EH (cell line): ENCODE measurements around the gene TMEM72.
A peak's percentile ranks its signal among the peaks of the same experiment; 100 is the strongest.

Experiments
- DNase-seq: peaks from one replicate; pipeline ENCODE4 v3.0.0-alpha.2; 2015; ENCODE audit warnings: low read depth

TMEM72 gene

DNA sequence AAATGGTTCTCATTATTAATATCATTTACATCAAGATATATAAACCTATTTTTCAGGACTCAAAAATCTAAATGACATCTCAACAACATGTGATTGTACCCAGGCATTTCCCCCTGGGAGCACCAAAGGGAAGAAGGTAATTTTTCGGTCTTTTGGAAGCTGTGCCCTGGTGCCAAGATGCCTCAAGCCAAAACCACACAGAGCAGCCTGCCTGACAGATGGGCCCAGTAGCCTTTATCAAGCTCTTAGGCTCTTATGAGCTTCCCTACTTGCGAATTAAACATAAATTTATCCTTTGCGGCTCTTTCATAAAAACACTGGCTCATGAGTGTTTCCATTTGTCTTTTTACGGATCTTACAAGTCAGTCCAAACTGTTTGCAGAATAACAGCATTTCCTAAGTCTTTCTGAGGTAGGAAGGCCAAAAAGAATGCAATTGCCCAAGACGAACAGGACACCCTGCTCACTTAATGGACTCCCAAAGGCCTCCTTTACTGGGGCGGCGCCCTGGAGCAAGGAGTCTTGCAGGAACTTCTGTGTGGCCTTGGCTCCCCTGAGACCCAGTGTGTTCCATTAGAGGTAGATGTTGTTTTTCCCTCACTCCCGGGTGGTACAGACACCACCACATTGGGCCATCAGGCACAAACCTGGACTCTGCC is 44.4 kb downstream of the TMEM72 start:
- no peak for DNase-seq

DNA sequence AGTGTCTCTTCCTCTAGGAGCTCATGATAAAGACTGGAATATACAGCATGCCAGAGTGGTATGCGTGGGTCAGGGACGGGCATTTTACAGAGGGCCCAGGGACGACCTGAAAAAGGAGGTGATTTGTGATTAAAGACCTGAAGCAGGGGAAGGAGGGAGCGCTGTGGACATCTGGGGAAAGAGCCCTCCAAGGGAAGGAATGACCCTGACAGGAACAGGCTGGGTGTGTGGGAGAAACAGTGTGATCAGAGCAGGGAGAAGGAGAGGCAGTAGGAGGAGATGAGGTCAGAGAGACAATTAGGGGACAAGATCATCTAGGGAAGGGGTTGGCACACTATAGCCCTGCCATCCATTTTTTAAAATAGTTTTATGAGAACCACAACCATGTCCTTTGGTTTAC is 45.1 kb downstream of the TMEM72 start:
- DNase-seq, result no peak

DNA sequence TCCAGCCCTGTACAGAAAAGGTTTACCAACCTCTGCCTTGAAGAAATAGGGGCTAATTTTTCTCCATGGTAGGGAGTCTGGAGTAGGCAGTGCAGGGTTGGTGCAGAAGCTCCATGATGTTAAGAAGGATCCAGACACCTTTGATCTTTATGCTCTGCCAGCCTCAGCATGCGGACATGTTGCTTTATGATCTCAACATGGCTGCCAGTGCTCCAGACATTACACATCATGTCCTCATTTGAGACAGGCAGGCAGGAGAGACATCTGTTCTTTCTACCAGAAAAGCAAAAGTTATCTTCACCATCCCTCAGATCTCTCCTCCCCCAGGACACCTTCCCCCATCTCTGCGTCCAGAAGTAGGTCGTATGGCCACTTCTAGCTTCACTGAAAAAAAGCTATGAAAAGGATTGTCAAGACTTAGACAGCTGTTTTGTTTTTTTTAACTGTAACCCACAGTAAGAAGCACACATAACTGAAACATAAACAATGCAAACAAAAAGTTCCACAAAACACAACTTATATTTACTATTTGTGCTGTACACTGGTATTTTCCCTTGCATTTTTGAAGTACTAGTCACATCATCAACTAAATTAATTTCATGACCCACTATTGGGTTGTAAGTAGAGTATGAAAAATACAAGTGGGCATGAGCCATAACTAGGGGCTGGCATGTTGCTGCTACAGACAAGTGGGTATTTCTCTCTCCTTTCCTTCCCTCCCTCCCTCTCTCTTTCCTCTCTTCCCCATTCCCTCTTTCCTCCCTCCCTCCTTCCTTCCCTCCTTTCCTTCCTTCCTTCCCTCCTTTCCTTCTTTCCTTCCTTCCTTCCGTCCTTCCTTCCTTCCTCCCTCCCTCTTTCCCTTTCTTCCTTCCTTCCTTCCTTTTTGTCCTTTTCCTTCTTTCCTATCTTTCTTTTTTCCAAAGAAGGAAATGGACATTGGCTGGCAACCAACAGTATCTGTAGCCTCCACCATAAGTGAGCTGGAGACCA is 45.9 kb downstream of the TMEM72 start:
- no peak for DNase-seq

DNA sequence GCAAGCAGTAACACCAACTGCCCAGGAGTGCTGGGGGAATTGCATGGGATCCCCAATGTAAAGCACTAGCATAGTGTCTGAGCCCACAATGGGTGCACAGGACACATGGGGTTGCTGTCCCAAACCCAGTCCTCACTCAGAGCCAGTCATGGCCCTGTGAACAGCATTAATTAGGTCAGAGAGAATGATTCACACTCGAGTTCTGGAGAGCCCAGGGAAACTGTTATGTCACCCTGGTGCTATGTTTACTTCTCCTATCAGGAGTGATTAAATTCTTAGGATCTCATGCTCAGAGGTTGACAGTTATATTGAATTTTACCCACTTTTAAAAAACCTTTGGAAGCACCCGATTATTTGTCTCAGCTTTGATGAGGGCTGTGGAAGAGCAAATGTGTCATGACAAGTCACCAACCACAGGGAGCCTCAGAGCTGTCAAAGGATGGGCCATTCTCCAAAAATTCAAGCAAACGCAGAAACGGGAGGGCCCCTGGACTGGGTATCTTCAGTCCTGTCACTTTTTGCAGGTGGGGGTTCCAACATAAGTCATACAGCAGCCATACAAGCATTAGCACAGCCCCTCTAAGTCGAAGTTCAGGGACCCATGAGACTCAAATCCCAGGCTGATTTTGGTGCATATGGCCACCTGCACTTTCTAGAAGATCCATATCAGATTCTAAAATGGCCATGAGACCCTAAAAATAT is 47.2 kb downstream of the TMEM72 start:
- DNase-seq, result peak; percentile 77

DNA sequence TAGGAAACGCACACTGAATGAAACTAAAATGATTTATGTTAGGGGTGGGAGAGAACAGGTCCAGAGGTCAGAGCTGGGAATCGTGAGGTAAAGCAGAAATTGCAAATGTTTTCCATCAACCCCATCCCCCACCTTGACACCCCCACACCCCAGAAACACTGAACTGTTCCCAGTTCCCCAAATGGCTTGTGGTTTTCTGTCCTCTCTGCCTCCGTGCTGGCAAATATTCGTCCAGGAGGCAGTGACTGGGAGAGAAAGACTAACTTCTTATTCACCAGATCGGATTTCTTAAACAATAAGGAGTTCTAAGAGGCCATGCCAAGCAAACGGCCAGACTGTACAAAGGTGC is 47.7 kb downstream of the TMEM72 start:
- DNase-seq, result no peak

DNA sequence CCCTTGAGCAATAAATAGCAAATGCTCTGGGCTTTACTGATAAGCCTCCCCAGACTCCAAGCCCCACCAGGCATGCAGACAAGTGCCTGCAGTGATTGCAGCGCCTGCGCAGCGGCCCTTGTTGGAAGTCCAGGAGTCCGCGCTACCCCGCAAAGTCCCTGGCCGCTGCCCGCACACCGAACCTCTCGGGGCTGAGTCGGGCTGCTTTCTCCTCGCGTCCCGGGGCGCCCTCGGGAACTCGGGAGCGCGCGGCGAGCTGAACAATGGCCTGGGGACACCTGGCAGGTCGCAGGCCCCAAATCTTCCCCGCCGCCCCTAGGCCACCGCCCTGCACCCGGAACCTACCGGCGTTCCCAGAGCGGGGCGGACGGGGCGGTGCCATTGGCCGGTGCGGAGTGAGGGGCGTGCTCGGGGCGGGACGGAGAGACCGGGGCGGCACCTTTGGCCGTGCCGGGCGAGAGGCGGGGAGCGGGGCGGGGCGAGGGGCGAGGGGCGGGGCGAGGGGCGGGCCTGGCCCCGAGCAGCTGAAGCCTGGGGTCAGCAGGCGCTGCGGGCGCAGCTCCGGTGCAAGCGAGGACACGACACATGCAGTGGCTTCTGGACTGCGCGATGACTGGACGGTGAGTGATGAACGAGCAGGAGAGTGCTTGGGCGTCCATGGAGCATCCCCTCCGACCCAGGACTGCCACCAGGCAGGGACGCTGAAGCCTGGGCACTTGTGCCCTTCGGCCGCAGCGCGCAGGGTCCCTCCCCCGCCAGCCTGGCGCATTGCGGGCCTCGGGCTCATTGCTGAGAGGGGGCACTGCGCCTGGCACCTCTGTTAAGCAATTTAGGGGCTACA is 48.3 kb downstream of the TMEM72 start, which contains the start of gene RASSF4:
Gene RASSF4 (plus strand): TSS at position 556 of the 841 bp plus-strand sequence. CDS start 10,401 bp downstream, outside the sequence.
- peak; percentile 87 for DNase-seq

DNA sequence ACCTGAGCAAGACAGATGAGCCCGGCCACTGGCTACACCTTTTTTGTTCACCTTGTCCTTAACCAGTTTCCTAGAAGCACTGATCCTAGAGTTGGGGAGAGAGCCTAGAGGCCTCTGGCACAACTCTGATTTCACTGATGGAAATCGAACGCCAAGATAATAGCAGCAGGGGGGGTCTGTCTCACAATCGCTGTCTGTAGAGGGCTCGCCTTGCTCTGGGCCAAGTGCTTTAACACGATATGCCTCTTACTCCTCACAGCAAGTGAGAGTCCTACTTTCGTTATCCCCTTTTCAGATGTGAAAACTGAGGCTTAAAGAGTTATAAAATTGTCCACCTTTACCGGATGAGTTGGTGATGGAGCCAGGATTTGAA is 48.9 kb downstream of the TMEM72 start:
- DNase-seq, result no peak

DNA sequence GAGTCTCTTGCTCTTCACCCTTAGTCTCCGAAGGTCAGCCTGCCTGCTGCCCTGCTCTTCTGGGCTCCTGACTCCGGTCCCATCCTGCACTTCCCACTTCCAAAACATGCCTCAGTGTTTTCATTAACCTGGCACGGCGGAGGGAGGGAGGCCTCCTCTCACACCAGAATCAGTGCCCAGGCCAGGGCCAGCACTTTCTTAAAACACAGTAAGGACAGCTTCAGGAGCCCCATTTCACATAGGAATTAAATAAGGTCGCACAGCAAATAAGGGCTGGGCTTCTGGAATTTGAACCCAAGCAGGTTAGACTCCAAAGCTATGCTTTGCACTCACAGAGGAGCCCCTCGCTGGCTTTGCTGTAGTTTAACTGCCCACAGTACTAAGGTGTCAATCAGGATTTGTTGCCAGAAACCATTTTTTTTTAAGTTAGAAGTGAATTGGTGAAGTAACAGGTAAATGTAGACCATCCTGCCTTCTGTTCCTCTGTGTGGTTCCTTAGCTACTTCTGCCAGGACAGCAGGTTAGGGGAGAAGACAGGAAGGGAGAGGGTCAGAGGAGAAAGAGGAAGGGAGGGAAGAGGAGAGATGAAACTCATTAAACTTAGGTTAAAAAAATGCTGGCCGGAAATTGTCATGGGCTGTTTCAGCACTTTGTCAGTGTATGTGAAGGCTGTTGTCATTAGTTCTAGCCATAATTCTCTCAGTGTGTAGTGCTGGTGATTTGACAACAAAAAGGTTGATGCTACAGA is 49.5 kb downstream of the TMEM72 start:
- no peak for DNase-seq

DNA sequence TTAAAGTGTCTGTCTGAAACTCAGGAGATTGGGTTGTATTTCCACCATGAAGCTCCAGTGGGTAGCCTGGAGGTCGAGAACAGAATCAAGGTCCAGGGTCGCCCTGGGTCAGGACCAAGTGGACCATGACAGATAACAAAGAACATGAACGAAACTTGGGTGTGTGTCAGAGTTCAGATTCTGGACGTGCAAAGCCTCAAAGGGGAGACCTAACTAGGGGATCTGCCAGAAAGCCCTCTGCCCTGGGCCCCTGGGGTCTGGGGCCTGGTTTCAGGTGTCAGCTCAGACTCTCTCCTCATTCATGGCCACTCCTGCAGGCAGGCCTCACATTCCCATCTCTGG is 50.1 kb downstream of the TMEM72 start:
- no peak for DNase-seq

DNA sequence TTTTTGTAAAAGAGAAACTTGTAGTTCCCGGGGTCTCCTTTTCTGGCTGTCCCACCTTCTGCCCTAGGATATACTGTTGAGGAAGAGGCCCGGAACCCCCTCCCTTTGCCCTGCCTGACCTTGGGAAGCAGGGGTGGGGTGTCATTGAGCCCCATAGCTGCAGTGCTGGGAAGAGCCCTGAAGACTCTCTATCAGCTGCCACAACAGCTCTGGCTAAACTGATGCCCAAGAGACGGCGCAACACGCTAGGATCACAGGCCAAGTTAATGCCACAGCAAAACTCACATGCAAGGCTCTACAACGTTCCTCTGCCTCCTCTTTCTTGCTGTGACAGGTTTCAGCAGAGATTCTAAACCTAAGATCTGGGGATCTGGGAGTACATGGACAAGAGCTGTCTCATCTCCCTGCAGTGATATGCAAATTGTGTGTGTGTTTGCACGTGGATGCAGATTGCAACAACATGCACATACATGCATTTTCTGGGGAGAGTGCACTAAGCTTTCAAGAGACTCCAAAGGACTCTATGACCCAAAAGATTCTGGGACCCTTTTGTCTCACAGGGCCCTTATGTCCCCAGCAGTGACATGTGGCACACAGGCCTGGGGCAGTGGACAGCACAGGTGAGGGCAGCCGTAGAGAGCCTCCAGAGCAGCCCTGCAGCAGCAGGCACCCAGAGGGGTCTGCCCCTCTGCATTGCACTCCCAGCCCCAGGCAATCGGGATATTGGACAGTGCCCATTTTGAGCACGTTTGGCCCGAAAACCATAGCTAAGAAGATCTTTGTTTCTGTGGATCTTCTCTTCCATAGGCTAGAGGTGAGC is 51.0 kb downstream of the TMEM72 start:
- no peak for DNase-seq

DNA sequence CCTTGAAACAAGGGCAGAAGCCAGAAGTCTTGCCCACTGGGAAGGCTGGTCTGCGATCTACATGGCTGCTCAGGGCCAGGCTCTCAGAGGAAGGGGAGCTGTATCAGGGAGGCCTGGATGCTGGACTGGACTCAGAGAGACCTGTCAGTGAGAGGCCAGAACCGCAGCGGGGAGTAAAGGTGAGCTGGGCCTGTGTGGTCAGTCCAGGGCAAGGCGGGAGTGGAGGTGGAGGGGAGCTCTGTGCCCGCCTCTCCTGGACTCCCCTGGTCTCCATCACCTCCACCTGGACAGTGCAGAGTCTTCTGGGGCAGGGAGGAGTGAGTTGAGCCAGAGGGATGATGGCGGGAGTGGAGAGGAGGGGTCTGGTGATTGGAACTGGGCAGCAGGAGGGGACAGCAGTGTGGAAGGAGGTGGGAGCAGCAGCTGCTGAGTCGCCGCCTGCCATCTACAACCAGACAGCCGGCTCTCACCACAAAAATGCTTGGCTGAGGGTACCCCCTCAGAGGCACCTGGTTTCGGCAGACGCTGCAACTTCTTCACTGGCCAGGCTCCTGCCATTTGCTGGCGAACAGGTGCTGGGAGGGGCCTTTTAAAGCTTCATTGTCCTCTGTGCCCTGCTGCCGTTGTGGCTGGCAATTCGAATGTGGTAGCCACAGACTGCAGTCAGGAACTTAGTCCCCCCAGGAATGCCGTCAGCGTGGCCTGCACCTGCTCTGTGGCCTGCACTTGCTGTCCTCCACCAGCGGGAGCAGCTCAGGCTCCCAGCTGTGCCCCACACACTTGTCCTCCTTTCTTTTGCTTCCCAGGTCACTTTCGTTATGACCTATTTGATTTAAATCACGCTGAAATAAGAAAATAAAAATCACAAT is 52.0 kb downstream of the TMEM72 start:
- DNase-seq, result no peak

DNA sequence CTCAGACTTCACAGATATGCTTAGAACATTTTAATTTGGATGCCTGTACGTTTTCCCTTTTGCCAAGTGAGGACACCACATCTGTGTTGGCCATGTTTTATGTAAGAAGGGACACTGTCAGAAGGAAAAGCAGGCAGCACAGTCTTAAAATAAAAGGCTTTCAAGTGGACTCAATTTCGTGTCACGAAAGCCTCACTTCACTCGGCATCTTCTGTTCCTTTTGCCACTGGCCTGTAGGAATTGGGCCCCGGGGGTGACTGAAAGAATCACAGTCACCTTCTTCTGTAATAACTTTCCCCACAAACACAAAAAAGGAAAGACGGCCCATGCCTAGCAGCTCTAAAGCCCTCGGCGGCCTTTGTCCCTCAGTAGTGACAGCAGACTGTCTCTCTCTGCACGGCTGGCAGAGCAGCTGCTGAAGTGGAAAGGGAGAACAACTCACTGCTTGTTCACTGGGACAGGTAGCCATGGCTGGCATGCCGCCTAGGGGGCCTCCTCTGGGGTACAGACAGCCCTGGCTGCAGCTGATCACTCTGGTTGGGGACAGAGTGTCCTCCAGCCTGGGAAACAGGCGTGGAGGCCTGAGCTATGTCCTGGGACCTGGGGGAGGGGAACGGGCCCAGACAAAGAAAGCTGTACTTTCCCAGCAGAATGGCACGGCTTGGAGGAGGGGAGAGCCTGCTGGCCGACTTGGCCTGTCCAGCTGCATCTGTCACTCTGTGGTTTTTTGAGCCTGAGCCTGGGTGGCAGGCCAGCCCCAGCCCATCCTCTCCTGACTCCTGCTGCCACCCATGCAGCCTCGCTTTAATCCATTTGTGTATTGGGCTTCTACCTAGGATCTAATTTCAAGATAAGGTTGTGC is 52.9 kb downstream of the TMEM72 start:
- DNase-seq, result peak; percentile 55

DNA sequence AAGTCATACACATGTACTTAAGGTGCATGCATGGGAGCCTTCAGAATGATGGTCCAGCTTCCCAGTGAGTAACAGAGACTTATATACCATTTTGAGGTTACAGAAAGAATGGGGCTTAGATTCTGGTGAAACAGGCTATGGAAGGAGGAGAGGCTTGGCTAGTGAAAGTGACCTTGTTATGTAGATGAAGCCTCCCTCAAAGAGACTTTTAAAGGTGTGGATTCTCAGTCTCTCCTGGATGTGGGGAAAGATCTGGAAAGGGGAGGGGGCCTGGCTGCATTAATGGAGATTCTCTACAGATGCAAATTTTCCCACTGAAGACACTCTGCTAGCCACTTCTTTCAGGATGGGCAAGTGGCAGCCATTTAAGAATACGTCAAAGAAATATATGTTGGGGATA is 54.0 kb downstream of the TMEM72 start:
- DNase-seq, result no peak

DNA sequence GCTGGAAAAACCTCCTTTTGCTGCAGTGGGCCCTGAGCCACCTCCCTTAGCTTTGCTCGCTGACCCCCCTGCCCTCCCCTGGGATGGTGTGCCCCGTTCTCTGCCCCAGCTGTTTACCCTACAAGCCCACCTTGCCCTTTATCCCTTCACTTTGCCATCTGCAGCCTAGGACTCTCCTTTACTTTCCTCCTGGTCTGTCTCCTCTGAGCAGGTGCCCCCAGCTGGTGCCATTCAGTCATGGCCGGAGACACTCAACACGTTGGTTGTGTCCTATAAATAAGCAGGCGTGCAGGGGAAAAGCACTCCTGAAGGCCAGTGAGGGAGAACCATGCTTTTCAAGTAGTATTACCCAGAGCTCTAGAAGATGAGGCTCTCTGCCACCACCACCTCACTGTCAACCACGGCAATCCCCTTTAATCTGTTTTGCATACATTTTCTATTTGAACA is 54.5 kb downstream of the TMEM72 start:
- DNase-seq, result no peak

DNA sequence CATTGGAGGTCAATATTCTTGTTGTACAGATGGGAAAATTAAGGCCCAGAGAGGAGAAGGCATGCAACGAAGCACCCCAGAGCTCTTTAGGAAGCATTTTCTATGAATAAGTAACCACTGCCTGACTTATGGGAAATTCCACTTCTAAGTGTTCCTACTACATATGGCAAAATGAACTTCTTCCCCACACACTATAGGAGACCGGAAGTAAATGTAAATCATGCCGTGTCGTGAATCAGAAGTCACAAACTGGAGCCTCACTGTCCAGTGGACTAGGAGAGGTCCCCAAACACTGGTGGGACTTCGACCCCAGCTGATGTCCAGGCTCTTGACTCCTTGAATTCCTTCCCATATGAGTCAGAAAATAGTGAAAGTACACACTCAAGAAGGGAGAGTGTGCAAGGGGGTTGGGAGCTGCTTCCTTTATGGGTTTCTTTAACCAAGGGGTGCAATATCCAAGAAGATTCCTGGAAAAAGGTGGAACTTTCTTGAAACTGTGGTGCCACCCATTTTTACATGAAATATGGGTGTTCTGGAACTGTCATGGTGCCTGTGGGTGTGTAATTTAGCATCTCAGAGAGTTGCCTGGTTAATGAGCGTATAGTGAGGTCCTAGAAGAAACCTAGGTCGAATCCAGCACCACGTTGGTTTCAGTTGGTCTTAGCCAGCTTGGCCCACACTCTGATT is 55.1 kb downstream of the TMEM72 start:
- peak; percentile 38 for DNase-seq

DNA sequence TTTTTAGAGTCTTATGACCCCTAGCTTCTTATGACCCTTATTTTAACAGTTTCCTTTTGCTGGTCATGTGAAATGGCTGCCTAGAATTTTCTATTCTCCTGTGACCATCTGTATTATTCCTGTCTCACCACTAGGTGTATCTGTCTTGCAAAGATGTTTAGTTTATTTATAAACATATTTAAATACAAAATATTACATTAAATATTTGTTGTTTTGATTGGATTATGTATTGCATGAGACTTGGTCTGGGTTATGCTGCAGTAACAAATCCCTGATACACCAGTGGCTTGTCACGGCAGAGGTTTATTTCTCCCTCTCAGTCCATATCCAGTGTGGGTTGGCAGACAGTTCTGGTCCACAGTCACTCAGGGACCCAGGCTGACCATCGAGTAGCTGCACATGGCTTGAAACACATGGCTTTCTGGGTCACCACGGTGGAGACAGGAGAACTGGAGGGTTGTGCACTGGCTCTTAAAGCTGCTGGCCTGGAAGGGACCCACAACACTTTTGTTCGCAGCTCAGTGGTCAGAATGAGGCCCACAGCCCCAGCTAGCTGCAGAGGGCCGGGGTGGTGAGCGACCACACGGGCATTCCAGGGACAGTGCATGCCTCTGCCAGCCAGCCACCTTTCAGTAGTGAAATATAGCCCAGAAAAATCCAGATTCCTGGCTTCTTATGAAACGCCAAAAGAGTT is 55.8 kb downstream of the TMEM72 start:
- DNase-seq, result no peak

DNA sequence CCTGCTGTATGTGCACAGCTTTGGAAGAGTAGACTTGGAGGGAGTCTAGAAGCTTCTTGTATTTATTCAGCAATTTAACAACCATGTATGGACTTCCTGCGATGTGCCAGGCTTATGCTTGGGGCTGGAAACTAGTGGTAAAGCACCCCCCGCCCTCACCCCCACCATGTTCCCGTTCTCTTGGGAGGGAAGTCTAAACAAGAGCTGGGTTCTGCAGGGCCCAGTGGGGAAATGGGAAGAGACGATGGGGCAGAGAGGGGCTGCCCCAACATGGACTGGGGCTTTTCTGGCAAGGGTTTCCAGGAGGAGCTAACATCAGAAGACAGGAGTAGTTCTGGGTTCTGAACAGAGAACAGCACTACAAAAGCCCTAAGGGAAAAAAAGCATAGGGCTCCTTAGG is 56.5 kb downstream of the TMEM72 start:
- no peak for DNase-seq
